HG03558 (cell line): ENCODE measurements around the gene CEL.
"Not testable (repeated sequence)": the region's sequence is repeated elsewhere in the genome, so short reads cannot be mapped to it uniquely, and the experiment has no call there.

Experiments used
- ATAC-seq: cut with Tn5 transposase; IDR thresholded peaks from one replicate; pipeline ENCODE4 v1.9.1; 2021; ENCODE audit warnings: moderate number of reproducible peaks; ENCODE audit not compliant: unreplicated experiment; ENCODE audit errors: extremely low read depth

CEL gene

DNA sequence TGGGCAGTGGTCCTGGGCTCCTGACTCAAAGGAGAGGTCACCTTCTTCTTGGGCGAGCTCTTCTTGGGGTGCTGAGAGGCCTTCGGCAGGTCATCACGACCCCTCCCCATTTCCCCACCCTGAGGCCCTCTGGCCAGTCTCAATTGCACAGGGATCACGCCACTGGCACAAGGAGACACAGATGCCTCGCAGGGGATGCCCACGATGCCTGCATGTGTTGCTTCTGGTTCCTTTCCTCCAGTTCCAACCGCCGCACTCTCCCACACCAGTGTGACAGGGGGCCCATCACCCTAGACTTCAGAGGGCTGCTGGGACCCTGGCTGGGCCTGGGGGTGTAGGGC lies 1.3 kb downstream of the CEL start:
- no peak for ATAC-seq

DNA sequence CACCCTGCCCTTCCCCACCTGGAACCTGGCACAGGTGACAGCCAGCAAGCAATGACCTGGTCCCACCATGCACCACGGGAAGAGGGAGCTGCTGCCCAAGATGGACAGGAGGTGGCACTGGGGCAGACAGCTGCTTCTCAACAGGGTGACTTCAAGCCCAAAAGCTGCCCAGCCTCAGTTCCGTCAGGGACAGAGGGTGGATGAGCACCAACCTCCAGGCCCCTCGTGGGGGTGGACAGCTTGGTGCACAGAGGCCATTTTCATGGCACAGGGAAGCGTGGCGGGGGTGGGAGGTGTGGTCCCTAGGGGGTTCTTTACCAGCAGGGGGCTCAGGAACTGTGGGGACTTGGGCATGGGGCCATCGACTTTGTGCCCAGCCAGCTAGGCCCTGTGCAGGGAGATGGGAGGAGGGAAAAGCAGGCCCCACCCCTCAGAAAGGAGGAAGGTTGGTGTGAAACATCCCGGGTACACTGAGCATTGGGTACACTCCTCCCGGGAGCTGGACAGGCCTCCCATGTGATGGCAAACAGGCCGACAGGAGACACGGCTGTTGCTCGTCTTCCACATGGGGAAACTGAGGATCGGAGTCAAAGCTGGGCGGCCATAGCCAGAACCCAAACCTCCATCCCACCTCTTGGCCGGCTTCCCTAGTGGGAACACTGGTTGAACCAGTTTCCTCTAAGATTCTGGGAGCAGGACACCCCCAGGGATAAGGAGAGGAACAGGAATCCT lies 1.9 kb downstream of the CEL start:
- no peak for ATAC-seq

DNA sequence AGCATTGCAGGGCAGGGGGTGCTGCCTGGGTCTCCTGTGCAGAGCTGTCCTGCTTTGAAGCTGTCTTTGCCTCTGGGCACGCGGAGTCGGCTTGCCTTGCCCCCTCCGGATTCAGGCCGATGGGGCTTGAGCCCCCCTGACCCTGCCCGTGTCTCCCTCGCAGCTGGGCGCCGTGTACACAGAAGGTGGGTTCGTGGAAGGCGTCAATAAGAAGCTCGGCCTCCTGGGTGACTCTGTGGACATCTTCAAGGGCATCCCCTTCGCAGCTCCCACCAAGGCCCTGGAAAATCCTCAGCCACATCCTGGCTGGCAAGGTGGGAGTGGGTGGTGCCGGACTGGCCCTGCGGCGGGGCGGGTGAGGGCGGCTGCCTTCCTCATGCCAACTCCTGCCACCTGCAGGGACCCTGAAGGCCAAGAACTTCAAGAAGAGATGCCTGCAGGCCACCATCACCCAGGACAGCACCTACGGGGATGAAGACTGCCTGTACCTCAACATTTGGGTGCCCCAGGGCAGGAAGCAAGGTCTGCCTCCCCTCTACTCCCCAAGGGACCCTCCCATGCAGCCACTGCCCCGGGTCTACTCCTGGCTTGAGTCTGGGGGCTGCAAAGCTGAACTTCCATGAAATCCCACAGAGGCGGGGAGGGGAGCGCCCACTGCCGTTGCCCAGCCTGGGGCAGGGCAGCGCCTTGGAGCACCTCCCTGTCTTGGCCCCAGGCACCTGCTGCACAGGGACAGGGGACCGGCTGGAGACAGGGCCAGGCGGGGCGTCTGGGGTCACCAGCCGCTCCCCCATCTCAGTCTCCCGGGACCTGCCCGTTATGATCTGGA lies 2.7 kb downstream of the CEL start:
- ATAC-seq, result no peak

DNA sequence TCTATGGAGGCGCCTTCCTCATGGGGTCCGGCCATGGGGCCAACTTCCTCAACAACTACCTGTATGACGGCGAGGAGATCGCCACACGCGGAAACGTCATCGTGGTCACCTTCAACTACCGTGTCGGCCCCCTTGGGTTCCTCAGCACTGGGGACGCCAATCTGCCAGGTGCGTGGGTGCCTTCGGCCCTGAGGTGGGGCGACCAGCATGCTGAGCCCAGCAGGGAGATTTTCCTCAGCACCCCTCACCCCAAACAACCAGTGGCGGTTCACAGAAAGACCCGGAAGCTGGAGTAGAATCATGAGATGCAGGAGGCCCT lies 3.2 kb downstream of the CEL start:
- ATAC-seq, result no peak

DNA sequence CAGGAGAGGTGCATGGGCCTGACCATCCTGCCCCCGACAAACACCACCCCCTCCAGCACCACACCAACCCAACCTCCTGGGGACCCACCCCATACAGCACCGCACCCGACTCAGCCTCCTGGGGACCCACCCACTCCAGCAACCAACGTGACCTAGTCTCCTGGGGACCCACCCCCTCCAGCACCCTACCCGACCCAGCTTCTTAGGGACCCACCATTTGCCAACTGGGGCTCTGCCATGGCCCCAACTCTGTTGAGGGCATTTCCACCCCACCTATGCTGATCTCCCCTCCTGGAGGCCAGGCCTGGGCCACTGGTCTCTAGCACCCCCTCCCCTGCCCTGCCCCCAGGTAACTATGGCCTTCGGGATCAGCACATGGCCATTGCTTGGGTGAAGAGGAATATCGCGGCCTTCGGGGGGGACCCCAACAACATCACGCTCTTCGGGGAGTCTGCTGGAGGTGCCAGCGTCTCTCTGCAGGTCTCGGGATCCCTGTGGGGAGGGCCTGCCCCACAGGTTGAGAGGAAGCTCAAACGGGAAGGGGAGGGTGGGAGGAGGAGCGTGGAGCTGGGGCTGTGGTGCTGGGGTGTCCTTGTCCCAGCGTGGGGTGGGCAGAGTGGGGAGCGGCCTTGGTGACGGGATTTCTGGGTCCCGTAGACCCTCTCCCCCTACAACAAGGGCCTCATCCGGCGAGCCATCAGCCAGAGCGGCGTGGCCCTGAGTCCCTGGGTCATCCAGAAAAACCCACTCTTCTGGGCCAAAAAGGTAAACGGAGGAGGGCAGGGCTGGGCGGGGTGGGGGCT lies 4.6 kb downstream of the CEL start:
- ATAC-seq, result no peak

DNA sequence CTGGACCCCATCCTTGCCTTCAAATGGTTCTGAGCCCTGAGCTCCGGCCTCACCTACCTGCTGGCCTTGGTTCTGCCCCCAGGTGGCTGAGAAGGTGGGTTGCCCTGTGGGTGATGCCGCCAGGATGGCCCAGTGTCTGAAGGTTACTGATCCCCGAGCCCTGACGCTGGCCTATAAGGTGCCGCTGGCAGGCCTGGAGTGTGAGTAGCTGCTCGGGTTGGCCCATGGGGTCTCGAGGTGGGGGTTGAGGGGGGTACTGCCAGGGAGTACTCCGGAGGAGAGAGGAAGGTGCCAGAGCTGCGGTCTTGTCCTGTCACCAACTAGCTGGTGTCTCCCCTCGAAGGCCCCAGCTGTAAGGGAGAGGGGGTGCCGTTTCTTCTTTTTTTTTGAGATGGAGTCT lies 5.2 kb downstream of the CEL start:
- ATAC-seq, result no peak

DNA sequence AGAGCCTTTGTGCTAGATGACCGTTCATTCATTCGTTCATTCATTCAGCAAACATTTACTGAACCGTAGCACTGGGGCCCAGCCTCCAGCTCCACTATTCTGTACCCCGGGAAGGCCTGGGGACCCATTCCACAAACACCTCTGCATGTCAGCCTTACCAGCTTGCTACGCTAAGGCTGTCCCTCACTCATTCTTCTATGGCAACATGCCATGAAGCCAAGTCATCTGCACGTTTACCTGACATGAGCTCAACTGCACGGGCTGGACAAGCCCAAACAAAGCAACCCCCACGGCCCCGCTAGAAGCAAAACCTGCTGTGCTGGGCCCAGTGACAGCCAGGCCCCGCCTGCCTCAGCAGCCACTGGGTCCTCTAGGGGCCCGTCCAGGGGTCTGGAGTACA lies 6.0 kb downstream of the CEL start:
- no peak for ATAC-seq

DNA sequence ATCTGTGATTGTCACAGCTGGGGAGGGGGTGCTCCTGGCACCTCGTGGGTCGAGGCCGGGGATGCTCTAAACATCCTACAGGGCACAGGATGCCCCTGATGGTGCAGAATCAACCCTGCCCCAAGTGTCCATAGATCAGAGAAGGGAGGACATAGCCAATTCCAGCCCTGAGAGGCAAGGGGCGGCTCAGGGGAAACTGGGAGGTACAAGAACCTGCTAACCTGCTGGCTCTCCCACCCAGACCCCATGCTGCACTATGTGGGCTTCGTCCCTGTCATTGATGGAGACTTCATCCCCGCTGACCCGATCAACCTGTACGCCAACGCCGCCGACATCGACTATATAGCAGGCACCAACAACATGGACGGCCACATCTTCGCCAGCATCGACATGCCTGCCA lies 6.7 kb downstream of the CEL start:
- not testable (repeated sequence) for ATAC-seq

DNA sequence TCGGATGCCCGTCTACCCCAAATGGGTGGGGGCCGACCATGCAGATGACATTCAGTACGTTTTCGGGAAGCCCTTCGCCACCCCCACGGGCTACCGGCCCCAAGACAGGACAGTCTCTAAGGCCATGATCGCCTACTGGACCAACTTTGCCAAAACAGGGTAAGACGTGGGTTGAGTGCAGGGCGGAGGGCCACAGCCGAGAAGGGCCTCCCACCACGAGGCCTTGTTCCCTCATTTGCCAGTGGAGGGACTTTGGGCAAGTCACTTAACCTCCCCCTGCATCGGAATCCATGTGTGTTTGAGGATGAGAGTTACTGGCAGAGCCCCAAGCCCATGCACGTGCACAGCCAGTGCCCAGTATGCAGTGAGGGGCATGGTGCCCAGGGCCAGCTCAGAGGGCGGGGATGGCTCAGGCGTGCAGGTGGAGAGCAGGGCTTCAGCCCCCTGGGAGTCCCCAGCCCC lies 8.8 kb downstream of the CEL start:
- ATAC-seq, result not testable (repeated sequence)

DNA sequence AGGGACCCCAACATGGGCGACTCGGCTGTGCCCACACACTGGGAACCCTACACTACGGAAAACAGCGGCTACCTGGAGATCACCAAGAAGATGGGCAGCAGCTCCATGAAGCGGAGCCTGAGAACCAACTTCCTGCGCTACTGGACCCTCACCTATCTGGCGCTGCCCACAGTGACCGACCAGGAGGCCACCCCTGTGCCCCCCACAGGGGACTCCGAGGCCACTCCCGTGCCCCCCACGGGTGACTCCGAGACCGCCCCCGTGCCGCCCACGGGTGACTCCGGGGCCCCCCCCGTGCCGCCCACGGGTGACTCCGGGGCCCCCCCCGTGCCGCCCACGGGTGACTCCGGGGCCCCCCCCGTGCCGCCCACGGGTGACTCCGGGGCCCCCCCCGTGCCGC lies 9.2 kb downstream of the CEL start:
- ATAC-seq, result not testable (repeated sequence)

DNA sequence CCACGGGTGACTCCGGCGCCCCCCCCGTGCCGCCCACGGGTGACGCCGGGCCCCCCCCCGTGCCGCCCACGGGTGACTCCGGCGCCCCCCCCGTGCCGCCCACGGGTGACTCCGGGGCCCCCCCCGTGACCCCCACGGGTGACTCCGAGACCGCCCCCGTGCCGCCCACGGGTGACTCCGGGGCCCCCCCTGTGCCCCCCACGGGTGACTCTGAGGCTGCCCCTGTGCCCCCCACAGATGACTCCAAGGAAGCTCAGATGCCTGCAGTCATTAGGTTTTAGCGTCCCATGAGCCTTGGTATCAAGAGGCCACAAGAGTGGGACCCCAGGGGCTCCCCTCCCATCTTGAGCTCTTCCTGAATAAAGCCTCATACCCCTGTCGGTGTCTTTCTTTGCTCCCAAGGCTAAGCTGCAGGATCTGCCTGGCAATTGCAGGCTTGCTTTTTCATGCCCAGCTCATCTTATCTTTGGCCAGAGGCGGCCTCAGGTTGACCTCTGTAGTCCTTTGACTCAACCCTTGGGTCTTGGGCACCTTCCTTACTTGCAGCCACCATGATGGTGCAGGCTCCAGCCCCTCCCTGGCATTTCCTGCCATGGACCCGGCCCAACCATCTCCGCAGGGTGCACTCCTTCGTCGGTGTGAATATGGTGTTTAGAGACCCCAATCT lies 9.8 kb downstream of the CEL start:
- ATAC-seq, result no peak

DNA sequence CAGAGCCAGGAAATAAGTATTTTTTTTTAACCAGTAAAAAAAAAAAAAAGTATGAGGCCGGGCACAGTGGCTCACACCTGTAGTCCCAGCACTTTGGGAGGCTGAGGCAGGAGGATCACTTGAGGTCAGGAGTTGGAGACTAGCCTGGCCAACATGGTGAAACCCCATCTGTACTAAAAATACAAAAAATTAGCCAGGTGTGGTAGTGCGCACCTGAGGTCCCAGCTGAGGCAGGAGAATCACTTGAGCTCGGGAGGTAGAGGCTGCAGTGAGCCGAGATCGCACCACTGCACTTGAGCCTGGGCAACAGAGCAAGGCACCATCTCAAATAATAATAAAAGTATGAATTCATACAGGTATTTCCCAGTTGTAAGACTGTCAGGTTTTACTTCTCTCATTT lies 10.4 kb downstream of the CEL start:
- ATAC-seq, result not testable (repeated sequence)

DNA sequence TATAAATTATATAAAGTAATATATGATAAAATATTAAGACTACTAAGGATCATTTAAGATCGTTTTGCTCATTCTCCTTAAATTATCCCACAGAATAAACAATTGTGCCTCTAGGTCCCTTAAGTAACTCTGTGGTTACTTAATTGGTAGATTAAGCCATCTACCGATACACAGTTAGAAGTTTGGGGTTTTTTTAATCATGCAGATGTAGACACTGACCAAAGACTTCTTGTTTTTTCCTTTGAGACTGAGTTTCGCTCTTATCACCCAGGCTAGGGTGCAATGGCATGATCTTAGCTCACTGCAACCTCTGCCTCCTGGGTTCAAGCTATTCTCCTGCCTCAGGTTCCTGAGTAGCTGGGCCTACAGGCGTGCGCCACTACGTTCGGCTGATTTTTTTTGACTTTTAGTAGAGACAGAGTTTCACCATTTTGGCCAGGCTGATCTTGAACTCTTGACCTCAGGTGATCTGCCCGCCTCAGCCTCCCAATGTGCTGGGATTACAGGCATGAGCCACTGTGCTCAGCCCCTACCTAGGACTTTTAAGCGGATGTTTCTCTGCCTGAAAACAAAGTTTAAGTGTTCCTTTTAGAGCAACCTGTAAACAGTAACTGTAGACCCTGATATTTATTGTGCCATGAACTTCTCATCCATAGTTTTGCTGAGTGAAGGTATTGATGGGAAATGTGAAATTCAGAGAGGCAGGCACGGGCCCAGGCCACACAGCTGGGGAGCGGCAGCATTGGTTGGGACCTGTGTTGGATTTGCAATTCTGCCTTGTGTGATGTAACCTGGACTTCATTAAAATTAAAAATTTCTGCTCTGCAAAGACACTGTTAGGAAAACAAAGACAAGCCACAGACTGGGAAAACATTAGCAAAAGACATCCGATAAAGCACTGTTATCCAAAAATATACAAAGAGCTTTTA lies 11.6 kb downstream of the CEL start:
- no peak for ATAC-seq

DNA sequence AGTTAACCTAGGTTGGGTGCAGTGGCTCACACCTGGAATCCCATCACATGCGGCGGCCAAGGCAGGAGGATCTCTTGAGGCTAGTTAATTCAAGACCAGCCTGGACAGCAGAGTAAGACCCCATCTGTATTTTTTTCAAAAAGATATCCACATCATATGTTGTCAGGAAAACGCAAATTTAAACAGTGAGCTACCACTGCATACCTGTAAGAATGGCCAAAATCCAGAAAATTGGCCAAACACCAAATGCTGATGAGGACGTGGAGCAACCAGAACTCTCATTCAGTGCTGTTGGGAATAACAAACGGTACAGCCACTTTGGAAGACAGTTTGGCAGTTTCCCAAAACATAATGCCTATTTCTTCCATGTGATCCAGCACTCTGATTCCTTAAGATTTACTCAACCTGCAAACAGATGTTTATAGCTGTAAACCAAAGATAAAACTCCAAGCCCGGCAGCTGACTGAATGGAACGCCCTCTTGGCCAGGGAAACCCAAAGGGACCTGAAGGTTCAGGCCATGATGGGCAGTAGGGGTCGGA lies 12.4 kb downstream of the CEL start:
- no peak for ATAC-seq

DNA sequence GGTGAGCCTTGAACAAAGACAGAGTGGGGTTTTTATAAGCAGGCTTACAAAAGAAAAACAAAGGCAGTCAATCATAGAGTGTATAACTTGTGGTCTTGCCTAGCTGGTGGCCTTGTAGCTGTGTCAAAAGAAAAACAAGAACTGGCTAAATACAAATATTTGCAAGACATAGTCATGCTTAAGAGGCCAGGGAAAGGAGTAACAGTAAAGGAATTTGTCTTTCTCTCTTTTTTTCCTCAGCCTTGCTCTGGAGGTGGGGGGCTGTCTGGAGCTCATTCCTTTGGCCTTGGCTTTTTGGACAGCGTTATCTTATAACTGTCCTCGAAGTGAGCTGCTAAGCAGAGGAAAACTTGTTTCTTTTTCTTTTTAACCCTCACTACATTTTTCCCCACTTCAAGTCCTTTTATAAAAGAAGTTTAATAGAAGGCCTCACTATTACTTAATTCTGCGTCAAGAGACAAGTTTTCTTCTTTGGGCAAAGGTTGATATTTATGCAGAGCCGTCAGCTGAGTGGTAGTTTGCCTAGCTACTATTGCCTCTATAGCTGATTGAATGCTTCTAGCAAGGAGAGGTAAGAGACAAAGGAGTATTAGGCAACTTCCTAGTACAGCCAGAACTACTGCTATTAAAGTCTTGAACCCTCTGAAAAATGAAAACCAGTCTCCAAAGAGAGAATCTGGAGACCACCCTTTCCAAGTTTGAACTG lies 14.3 kb downstream of the CEL start:
- no peak for ATAC-seq

DNA sequence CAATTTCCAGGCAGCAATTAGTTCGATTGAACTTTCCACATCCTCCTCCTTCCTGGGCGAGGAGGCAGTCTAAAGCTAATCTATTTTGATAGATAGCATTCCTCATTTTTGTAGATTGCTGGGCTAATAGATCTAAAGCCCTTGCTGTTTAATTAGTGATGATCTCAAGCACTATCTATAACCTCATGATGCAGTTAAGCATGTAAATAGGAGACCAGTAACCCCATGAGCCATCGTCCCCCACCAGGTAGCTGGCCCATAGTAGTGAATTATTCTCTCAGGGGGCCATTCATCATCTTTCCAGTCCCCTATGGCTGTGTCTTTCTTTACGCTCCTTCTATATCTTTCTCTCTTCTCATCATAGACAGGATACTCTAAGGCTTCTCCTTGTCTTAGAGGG lies 14.9 kb downstream of the CEL start:
- no peak for ATAC-seq

DNA sequence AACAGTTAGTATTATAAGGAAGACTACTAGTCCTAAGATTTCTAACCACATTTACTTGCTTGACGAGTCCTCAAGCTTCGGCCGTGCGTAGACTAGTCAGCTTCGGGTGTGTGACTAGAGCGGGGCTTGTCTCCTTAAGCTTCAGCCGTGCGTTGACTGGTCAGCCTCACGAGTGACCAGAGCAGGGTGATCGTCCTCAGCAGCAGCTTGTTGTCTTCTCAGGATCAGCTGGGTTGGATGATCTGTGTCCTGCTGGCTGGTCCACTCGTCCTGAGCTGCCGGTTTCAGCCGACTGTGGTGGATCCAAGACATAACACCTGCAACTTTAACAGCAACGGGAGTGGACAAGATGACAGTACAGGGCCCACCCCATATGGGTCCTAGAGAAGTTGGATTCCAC lies 16.7 kb downstream of the CEL start:
- ATAC-seq, result no peak

DNA sequence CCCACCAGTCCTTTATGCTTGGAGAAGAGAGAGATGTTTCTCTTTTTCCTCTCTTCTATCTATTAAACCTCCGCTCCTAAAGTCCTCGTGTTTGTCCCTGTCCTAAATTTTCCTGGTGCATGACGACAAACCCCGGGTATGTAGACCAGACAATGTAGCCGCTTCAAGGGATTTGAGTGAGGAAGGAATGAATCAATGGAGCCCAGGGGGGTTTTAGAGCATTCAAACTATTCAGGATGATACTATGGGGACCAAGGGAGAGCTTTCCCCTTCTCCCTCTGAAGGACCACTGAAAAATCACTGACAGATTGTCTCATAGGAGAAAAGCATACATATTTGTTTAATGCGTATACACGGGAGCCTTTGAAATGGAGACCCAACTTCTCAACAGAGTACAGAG lies 18.4 kb downstream of the CEL start:
- no peak for ATAC-seq
